Measurements from ENCODE around the gene HIPK4. TPM values are rescaled to one million over a fixed set of nuclear protein-coding genes. Genes with fewer than 3 reads are reported as not detected.
"Not testable (repeated sequence)": the region's sequence is repeated elsewhere in the genome, so short reads cannot be mapped to it uniquely, and the experiment has no call there.

The HIPK4 gene
- total RNA-seq, 6 experiments from 2014 or later: 0.15 TPM; not detected in 5

GRCh38 chr19:40374084-40374483 lies 15.9 kb downstream of the HIPK4 start:
- peaks cover 0 to 25% (median 2%) of the 10 kb centered on the region in 4 donors for H3K36me3 ChIP-seq
- WGBS (ENCODE audit: insufficient coverage, low coverage, low lambda C conversion rate, missing lambda C conversion rate): no CpG with 5 or more reads among the region's 7 CpGs

GRCh38 chr19:40371802-40372122 lies 18.2 kb downstream of the HIPK4 start:
- Histone ChIP-seq H3K9me3 (no peaks in the 10 kb centered on the region), H3K4me1 (no peaks in the 10 kb centered on the region), H3K36me3 (peaks cover 0 to 31% (median 3%) of the 10 kb centered on the region in 4 donors), H3K4me3 (no peak overlapping the region), H3K27ac (no peak overlapping the region), H3K27me3 (no peaks in the 10 kb centered on the region)
- no peak for DNase-seq
- intact Hi-C loops (cut with DNase I): no loop called here
- 100% methylated on average over 3 of the region's 5 CpGs for WGBS (ENCODE audit: insufficient coverage, low coverage, low lambda C conversion rate, missing lambda C conversion rate)
- no peak for ATAC-seq
- TF ChIP-seq POLR2A (IDR thresholded peaks at IDR 0.05): no peak
- TF ChIP-seq CTCF (IDR thresholded peaks at IDR 0.05): no peak

More at GRCh38 chr19:40374084-40374483, 15.9 kb downstream of the HIPK4 start:
- H3K9me3 ChIP-seq: no peaks in the 10 kb centered on the region
- H3K27ac ChIP-seq: no peak overlapping the region
- intact Hi-C loops (cut with DNase I): no loop called here
- ATAC-seq: no peak
- no peaks in the 10 kb centered on the region for H3K27me3 ChIP-seq
- TF ChIP-seq POLR2A (IDR thresholded peaks at IDR 0.05) (no peak), CTCF (IDR thresholded peaks at IDR 0.05) (no peak)
- DNase-seq: no peak
- no peaks in the 10 kb centered on the region for H3K4me1 ChIP-seq
- H3K4me3 ChIP-seq: no peak overlapping the region

- WGBS (ENCODE audit: insufficient coverage, low coverage, low lambda C conversion rate, missing lambda C conversion rate): 100% methylated on average over 1 of the region's 7 CpGs
- H3K4me1 ChIP-seq: no peaks in the 10 kb centered on the region
- H3K36me3 ChIP-seq: peaks cover 0 to 31% (median 5%) of the 10 kb centered on the region in 4 donors
- no peaks in the 10 kb centered on the region for H3K27me3 ChIP-seq
- H3K9me3 ChIP-seq: no peaks in the 10 kb centered on the region
- no peak overlapping the region for H3K4me3 ChIP-seq
- no peak overlapping the region for H3K27ac ChIP-seq
- intact Hi-C loops (cut with DNase I): no loop called here
- TF ChIP-seq POLR2A (IDR thresholded peaks at IDR 0.05) (no peak), CTCF (IDR thresholded peaks at IDR 0.05) (no peak)
- ATAC-seq (no peak), DNase-seq (no peak)
Observed at GRCh38 chr19:40370997-40371801, 18.8 kb downstream of the HIPK4 start.

DNA sequence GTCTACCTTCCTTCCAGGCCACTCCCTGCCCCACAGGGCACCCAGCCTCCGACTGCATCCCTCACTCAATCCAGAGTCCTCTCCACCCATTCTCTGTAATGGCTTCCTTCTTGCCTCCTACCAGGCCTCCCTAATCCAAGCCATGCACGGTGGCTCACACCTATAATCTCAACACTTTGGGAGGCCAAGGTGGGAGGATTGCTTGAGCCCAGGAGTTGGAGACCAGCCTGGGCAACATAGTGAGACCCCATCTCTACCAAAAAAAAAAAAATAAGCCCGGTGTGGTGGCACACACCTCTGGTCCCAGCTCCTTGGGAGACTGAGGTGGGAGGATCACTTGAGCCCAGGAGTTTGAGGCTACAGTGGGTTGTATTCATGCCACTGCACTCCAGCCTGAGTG lies 19.7 kb downstream of the HIPK4 start:
- intact Hi-C loops (cut with DNase I); DNase-seq; H3K4me1 ChIP-seq; ATAC-seq; H3K27ac ChIP-seq; H3K27me3 ChIP-seq; H3K9me3 ChIP-seq; H3K4me3 ChIP-seq: not testable (repeated sequence)
- peaks cover 0 to 31% (median 5%) of the 10 kb centered on the region in 4 donors for H3K36me3 ChIP-seq
- 100% methylated on average over 2 of the region's 3 CpGs for WGBS (ENCODE audit: insufficient coverage, low coverage, low lambda C conversion rate, missing lambda C conversion rate)

- no peaks in the 10 kb centered on the region for H3K4me1 ChIP-seq
- no peak overlapping the region for H3K4me3 ChIP-seq
- H3K27ac ChIP-seq: no peak overlapping the region
- intact Hi-C loops (cut with DNase I): no loop called here
- H3K27me3 ChIP-seq: no peaks in the 10 kb centered on the region
- DNase-seq (no peak), ATAC-seq (no peak)
- H3K9me3 ChIP-seq: no peaks in the 10 kb centered on the region
- H3K36me3 ChIP-seq: peaks cover 0 to 31% (median 5%) of the 10 kb centered on the region in 4 donors
- no CpG with 5 or more reads among the region's 12 CpGs for WGBS (ENCODE audit: insufficient coverage, low coverage, low lambda C conversion rate, missing lambda C conversion rate)
- TF ChIP-seq CTCF (IDR thresholded peaks at IDR 0.05): no peak
- TF ChIP-seq POLR2A (IDR thresholded peaks at IDR 0.05): no peak
Observed at GRCh38 chr19:40369797-40370196, 20.2 kb downstream of the HIPK4 start.

Measured in right lobe of liver (tissue), 6 donors.